NCI-H1417 treated with DMSO at 0.1 percent for 48 hours (cell line): Measurements from ENCODE around the gene ERC2.
"Not testable (repeated sequence)": the region's sequence is repeated elsewhere in the genome, so short reads cannot be mapped to it uniquely, and the experiment has no call there.

Source experiments
- DNase-seq: peaks from one replicate; lab custom pipeline; 2025; lab: John Stamatoyannopoulos, UW

The ERC2 gene

GRCh38 chr3:56309465-56309864 is 158.8 kb downstream of the ERC2 start:
- peak; percentile 17 for DNase-seq

DNA sequence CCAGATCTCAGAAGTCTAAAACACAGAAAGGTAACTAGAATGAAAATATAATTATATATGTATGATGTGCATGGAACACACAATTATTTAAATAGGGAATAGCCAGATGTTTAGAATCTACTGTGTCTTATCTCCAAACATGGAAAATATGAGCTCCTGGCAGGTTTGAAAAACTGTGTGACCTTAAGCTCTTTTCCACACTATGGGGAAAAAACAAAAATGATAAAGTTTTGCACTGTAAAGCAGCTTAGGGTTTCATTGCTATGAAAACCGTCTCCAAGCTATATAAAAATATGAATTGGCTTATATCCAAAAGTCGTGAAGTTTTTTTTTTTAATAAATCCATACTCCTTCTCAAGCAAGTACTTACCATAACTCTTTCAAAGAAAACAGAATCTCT is 159.8 kb downstream of the ERC2 start:
- no peak for DNase-seq

GRCh38 chr3:56304069-56304468 is 164.2 kb downstream of the ERC2 start:
- no peak for DNase-seq

- DNase-seq: no peak
Observed at GRCh38 chr3:56303487-56303886, 164.8 kb downstream of the ERC2 start.

DNA sequence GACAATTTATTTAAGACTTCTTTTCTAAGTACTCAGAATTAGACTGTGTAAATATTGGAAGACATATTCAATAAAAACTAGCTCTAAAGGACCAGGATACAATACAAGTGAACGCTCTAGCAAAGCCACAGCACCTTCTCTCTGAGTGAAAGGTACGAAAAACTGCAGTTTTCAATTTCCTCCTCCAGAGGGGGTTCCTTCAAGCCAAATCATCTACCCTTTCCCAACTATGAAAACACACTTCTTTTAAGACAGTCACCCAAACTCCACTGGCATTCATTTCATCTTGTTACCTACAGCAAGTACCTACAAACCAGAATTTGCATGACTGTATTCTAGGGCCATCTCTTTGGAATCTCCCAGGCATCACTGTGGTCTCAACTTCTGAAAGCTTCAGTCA is 165.8 kb downstream of the ERC2 start:
- DNase-seq: no peak

DNA sequence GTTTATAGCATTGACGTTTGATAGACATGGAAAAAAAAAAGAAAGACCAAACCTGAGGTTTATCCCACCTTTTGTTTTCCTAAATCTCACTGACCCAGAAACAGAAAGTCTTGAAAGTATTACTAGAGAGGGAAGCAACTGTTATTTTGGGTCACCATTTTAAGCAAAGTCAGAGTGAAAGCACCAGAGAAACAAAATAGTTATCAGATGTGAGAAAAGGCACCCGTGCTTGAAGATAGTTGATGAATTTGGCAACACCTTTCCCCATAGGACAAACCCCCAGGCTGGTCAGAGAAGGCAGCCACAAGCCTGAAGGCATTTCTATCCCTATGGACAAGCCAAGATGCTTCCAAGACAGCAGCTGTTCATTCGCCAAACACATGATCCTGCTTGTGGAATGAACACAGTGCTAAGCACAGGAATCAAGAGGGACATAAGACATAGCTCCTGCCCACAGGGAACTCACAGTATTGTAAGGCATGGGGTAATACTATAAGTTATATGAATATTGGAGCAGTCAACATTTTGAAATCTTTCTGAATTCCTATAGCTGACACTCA is 170.9 kb downstream of the ERC2 start:
- DNase-seq: no peak

DNA sequence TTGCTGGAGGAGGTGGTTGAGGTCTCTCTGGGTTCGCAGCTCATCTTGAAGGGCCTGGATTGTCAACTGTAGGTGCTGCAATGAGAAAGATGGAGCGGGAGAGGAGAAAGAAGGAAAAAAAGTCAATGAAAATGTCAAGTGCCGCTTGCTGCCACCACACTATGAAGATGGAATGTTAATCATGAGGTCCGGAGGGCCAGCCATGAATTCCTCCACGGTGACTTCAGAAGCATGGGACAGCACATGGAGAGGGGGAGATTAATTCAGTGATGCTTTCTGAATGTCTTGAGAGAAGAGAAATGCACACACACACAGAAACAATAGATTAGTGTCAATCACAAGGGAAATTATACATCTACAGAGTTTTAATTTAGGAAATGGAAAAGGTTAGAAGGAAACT is 171.9 kb downstream of the ERC2 start:
- no peak for DNase-seq

DNA sequence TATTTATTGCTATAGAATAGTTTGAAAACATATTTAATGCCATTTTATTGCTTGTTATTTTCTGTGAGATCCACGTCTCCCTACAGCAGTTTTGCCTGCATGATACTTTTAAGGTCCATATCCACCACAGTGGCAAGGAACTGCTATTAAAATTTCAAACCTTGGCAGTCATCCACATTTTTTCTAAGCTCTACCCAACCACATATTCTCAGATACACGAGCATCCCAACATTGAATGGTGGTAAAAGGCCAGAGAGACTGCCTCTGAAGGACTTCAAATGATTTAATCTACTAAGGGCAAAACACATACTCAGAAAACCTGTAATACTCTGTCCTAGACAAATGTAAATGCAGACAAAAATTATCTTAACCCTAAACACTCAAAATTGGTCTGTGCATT is 173.1 kb downstream of the ERC2 start:
- DNase-seq: no peak

DNA sequence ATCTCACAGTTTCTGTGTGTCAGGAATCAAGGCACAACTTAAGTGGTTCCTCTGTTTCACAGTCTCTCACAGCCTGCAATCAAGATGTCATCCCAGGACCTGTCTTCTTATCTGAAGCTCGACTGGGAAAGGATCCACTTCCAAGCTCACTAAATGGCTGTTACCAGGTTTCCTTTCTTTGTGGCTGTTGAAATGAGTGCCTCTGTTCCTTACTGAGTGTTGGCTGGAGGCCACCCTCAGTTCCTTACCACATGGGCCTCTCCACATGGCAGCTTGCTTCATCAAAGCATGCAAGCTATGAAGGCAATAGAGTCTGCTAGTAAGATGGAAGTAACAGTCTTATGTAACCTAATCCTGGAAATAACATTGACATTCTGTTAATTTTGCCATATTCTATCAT is 174.0 kb downstream of the ERC2 start:
- DNase-seq: no peak

GRCh38 chr3:56291953-56292352 is 176.3 kb downstream of the ERC2 start:
- DNase-seq: no peak

DNA sequence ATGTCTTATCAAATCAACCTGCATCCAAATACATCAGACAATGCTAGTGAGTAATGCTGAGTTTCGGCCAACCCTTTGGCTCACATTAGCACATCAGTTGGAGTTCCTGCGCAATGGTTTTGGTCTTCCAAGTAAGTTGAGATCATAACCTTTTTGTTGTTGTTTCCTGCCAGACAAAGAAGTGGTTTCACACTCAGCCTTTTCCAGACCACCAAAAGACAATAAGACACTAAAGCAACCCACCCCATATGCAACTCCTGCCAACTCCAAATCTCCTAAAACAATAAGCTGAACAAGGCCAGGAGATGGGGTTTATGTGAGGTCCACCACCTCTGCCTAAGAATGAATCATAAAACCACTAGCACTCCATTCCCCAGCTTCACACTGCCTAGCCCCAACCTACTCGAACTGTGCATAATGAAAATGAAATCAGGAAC is 177.0 kb downstream of the ERC2 start:
- no peak for DNase-seq

DNA sequence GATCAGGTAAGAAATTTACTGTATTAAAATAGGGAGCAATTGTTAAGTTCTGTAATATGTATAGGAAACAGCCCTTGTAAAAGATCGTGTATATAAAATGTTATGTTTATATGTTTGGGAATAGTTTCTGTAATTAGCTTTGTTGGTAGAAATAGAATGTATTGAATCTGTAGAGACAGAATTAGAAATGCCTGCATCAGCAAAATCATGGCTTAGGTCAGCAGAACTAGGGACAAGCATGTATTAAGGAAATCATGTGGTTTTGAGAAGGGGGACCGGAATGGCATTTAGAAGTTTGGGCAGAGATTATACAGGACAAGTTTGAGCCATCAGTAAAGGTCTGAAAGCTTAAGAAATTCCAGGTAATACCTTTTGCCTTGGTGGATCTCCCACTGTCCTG is 177.9 kb downstream of the ERC2 start:
- DNase-seq: no peak

DNA sequence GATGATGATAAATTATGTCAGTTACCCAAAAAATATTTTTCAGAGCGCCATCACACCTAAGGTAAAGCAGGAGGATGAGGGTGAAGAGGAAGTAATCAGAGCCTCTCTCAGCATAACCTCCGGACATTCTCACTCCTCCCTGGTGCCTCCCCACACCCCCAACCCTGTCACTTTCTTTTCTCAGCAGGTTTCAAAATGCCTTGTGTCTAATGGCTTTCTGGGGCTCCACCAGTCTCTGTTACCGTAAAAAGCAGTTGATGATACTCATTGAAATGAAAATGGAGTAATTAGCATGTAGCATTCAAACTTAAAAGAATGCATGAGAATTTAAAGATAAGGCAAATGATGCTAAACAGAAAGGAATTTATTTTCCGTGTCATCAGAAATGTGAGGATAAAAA is 180.0 kb downstream of the ERC2 start:
- no peak for DNase-seq

DNA sequence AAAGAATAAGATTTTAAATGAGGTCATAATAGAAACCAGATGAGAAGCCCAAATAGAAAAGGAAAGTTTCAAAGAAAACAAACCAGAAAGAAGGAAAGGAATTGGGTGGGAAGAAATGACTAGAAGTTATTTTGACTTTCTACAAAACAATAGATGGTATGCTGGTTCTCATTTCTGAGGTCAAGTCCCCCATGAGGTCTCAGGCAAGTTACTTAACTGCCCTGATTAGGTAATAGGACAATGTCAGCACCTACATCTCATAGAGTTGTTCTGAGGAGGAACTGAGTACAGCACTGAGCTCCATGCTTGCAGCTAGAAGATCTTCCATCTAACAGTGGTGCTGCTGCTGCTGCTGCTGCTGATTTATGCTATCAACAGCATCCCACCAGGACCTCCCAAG is 185.9 kb downstream of the ERC2 start:
- no peak for DNase-seq

- no peak for DNase-seq
Observed at GRCh38 chr3:56277236-56277635, 191.0 kb downstream of the ERC2 start.

- DNase-seq: no peak
Observed at GRCh38 chr3:56275120-56275519, 193.1 kb downstream of the ERC2 start.

- DNase-seq: no peak
Observed at GRCh38 chr3:56269755-56270535, 198.3 kb downstream of the ERC2 start.

DNA sequence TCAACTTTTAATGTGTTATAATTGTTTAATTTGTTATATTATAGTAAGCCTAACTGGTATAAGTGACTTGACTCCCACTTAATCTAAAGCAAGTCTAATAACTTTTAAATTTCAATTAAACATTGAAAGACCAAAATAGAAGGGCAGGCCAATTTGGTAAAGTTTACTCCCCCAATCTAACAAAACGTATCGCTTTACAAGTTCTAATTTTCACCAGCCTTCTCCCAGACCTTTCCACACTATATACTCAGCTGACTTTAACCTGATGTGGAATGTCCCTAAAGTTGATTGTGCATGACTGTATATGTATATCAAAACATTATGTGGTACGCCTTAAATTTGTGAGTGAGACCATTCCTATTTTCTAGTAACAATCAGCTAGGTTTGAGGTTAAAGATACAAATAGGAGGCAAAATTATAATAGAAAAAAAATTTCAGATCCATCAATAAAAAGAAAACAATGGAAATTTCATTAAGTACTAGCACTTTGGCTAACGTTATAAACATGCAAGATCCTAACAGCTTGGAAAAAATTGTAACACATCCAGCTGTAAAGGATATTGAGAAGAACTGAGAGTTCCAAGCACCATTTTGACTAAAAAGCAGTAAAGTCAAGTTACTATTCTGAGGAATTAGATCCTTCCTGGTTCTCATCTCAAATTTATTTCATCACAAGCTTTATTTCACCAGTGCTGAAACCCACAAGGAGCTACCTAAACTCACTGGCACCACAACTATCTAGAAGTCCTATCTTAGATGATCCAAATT is 199.5 kb downstream of the ERC2 start:
- DNase-seq: no peak

DNA sequence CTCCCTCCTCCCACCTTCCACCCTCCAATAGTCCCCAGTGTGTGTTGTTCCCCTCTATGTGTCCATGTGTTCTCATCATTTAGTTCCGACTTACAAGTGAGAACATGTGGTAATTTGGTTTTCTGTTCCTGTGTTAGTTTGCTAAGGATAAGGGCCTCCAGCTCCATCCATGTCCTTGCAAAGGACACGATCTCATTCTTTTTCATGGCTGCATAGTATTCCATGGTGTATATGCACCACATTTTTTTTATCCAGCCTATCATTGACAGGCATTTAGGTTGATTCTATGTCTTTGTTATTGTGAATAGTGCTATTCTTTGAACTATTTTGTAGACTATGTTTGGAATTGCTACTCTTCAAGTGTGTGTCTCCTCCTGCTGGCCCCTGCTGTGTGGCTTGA is 206.4 kb downstream of the ERC2 start:
- not testable (repeated sequence) for DNase-seq

- DNase-seq: no peak
Observed at GRCh38 chr3:56260262-56260661, 208.0 kb downstream of the ERC2 start.

DNA sequence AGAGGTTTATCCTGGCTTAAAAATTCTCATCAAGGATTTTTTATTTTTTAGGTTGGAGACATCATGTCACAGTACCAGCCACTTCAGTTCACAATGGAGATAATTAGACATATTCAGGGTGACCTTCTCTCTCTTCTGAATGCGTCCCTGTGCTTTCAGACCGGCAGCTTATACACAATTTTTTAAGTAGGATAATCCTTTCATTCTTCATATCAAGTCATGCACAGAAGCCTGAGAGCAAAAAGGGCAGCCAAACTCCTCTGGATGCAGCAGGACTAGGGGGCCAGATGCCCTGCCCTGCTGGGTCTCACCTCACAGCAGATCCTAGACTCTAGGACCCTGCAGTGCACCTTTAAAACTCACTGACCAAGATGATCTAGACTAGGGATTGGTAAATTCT is 210.4 kb downstream of the ERC2 start:
- no peak for DNase-seq

GRCh38 chr3:56254835-56255234 is 213.4 kb downstream of the ERC2 start:
- DNase-seq: no peak

- DNase-seq: no peak
Observed at GRCh38 chr3:56253941-56254665, 214.2 kb downstream of the ERC2 start.
